Measurements from ENCODE around the gene TAF8.
A peak's percentile ranks its signal among the peaks of the same experiment; 100 is the strongest.
"Not testable (repeated sequence)": the region's sequence is repeated elsewhere in the genome, so short reads cannot be mapped to it uniquely, and the experiment has no call there.

The TAF8 gene

GRCh38 chr6:42028234-42029061 is 21.9 kb upstream of the TAF8 start:
- DNase-seq (ENCODE audit: low read depth, low spot score): no peak

- no peak for DNase-seq (ENCODE audit: low read depth, low spot score)
Observed at GRCh38 chr6:42029062-42029685, 21.1 kb upstream of the TAF8 start.

- no peak for DNase-seq (ENCODE audit: low read depth, low spot score)
Observed at GRCh38 chr6:42029881-42030280, 20.4 kb upstream of the TAF8 start.

GRCh38 chr6:42030585-42031506 is 19.5 kb upstream of the TAF8 start:
- DNase-seq (ENCODE audit: low read depth, low spot score): no peak

- no peak for DNase-seq (ENCODE audit: low read depth, low spot score)
Observed at GRCh38 chr6:42032366-42032765, 18.0 kb upstream of the TAF8 start.

- not testable (repeated sequence) for DNase-seq (ENCODE audit: low read depth, low spot score)
Observed at GRCh38 chr6:42037669-42038068, 12.7 kb upstream of the TAF8 start.

- DNase-seq (ENCODE audit: low read depth, low spot score): no peak
Observed at GRCh38 chr6:42038163-42038562, 12.2 kb upstream of the TAF8 start.

GRCh38 chr6:42038811-42039408 is 11.4 kb upstream of the TAF8 start:
- no peak for DNase-seq (ENCODE audit: low read depth, low spot score)

- no peak for DNase-seq (ENCODE audit: low read depth, low spot score)
Observed at GRCh38 chr6:42040856-42041480, 9.4 kb upstream of the TAF8 start.

GRCh38 chr6:42041481-42042053 is 8.8 kb upstream of the TAF8 start:
- no peak for DNase-seq (ENCODE audit: low read depth, low spot score)

GRCh38 chr6:42042108-42042507 is 8.2 kb upstream of the TAF8 start:
- no peak for DNase-seq (ENCODE audit: low read depth, low spot score)

GRCh38 chr6:42043787-42044475 is 6.4 kb upstream of the TAF8 start:
- peak; percentile 61 for DNase-seq (ENCODE audit: low read depth, low spot score)

- peak; percentile 42 for DNase-seq (ENCODE audit: low read depth, low spot score)
Observed at GRCh38 chr6:42045538-42046460, 4.5 kb upstream of the TAF8 start.

GRCh38 chr6:42046464-42047212 is 3.7 kb upstream of the TAF8 start:
- DNase-seq (ENCODE audit: low read depth, low spot score): no peak

GRCh38 chr6:42047213-42047590 is 3.1 kb upstream of the TAF8 start:
- no peak for DNase-seq (ENCODE audit: low read depth, low spot score)

- no peak for DNase-seq (ENCODE audit: low read depth, low spot score)
Observed at GRCh38 chr6:42047790-42048405, 2.4 kb upstream of the TAF8 start.

GRCh38 chr6:42049116-42049809 is 1.1 kb upstream of the TAF8 start:
- no peak for DNase-seq (ENCODE audit: low read depth, low spot score)

GRCh38 chr6:42049948-42050296 is 402 bp upstream of the TAF8 start:
- no peak for DNase-seq (ENCODE audit: low read depth, low spot score)

All from iPS DF 19.7 (cell line).